IMR-90 (cell line): ENCODE results near the gene NDUFS5. TPM values are rescaled to one million over a fixed set of nuclear protein-coding genes. Genes with fewer than 3 reads are reported as not detected.
"Not testable (repeated sequence)": the region's sequence is repeated elsewhere in the genome, so short reads cannot be mapped to it uniquely, and the experiment has no call there.

Experiments used
- ATAC-seq: fragments of 200-7000 bp; cut with Tn5 transposase; 2 replicates; pipeline ENCODE4 v1.9.1; 2020; ENCODE audit warnings: low read depth, mild to moderate bottlenecking, moderate library complexity
- BruUV-seq: library from RNA; stranded (reverse); fragments of 400-500 nt; replicated peaks from 2 replicates; lab custom pipeline; 2021; lab: Mats Ljungman, UMichigan
- CTCF ChIA-PET: fragments of 300-600 bp; formaldehyde crosslinking; extraction: SDS; loops from one replicate; lab custom pipeline; 2021; ENCODE audit warnings: antibody characterized with exemption; lab: Yijun Ruan, JAX
- POLR2A ChIA-PET: fragments of 300-600 bp; sonication (Branson Sonifier 250); formaldehyde crosslinking; loops from one replicate; lab custom pipeline; 2022; ENCODE audit warnings: antibody characterized with exemption; ENCODE audit not compliant: unreplicated experiment; lab: Charles Lee
- DNase-seq: peaks from one replicate; pipeline ENCODE4 v3.0.0; 2013
- H2AFZ ChIP-seq: replicated peaks from 2 replicates; pipeline ENCODE3; 2013; ENCODE audit warnings: low read length, mild to moderate bottlenecking; ENCODE audit not compliant: poor library complexity
- H2AK5ac ChIP-seq: 2 replicates; pipeline ENCODE4 v1.6.1; 2013; ENCODE audit warnings: low read depth, low read length, inconsistent platforms
- H2AK9ac ChIP-seq: replicated peaks from 2 replicates; pipeline ENCODE3; 2013; ENCODE audit warnings: mild to moderate bottlenecking, low read depth, low read length, moderate library complexity; ENCODE audit not compliant: poor library complexity
- H2BK120ac ChIP-seq: 2 replicates; pipeline ENCODE4 v1.6.1; 2013; ENCODE audit warnings: low read depth, low read length, inconsistent platforms
- H2BK15ac ChIP-seq: 3 replicates; pipeline ENCODE4 v1.6.1; 2013; ENCODE audit warnings: low read depth, low read length, inconsistent platforms
- H2BK20ac ChIP-seq: 2 replicates; pipeline ENCODE4 v1.6.1; 2013; ENCODE audit warnings: low read depth, mild to moderate bottlenecking, inconsistent platforms, low read length, moderate library complexity
- H2BK5ac ChIP-seq: 2 replicates; pipeline ENCODE4 v1.6.1; 2013; ENCODE audit warnings: mild to moderate bottlenecking, low read depth, low read length, inconsistent platforms; ENCODE audit not compliant: poor library complexity, severe bottlenecking
- H3K14ac ChIP-seq: replicated peaks from 2 replicates; pipeline ENCODE4 v1.6.1; 2013; ENCODE audit warnings: low read depth, low read length, inconsistent platforms
- H3K18ac ChIP-seq: 2 replicates; pipeline ENCODE4 v1.6.1; 2013; ENCODE audit warnings: low read depth, low read length, control low read depth
- H3K23ac ChIP-seq: 2 replicates; pipeline ENCODE4 v1.6.1; 2013; ENCODE audit warnings: low read depth, low read length, inconsistent platforms
- H3K27ac ChIP-seq: 2 replicates; pipeline ENCODE4 v1.5.1; 2013; ENCODE audit warnings: mild to moderate bottlenecking, control low read depth, low read length; ENCODE audit not compliant: insufficient read depth
- H3K27me3 ChIP-seq: 2 replicates; pipeline ENCODE4 v1.6.1; 2013; ENCODE audit warnings: low read length; ENCODE audit not compliant: control insufficient read depth, insufficient read depth
- H3K36me3 ChIP-seq: 2 replicates; pipeline ENCODE4 v1.6.1; 2013; ENCODE audit warnings: low read length, mixed read lengths; ENCODE audit not compliant: control insufficient read depth, insufficient read depth
- H3K4ac ChIP-seq: 2 replicates; pipeline ENCODE4 v1.6.1; 2013; ENCODE audit warnings: low read depth, low read length, inconsistent platforms
- H3K4me1 ChIP-seq: 2 replicates; pipeline ENCODE4 v1.6.1; 2013; ENCODE audit warnings: low read length, mixed read lengths; ENCODE audit not compliant: control insufficient read depth, insufficient read depth
- H3K4me2 ChIP-seq: 2 replicates; pipeline ENCODE4 v1.6.1; 2013; ENCODE audit warnings: low read depth, mild to moderate bottlenecking, control low read depth, low read length, moderate library complexity
- H3K4me3 ChIP-seq: 2 replicates; pipeline ENCODE4 v1.5.1; 2013; ENCODE audit warnings: low read depth, mild to moderate bottlenecking, control low read depth, low read length, moderate library complexity; ENCODE audit not compliant: insufficient read depth
- H3K56ac ChIP-seq: 2 replicates; pipeline ENCODE4 v1.6.1; 2013; ENCODE audit warnings: low read length, inconsistent platforms; ENCODE audit not compliant: insufficient read depth; ENCODE audit errors: extremely low read depth
- H3K79me1 ChIP-seq, 2 experiments: 2 replicates each; pipeline ENCODE4 v1.6.1; 2013; ENCODE audit warnings: low read length in 2 of 2, inconsistent platforms in 1 of 2, low read depth in 1 of 2
- H3K9ac ChIP-seq: 2 replicates; pipeline ENCODE4 v1.6.1; 2013; ENCODE audit warnings: low read depth, low read length, control low read depth
- H3K9me1 ChIP-seq: 2 replicates; pipeline ENCODE4 v1.6.1; 2013; ENCODE audit warnings: low read length, inconsistent platforms; ENCODE audit not compliant: insufficient read depth
- H3K9me3 ChIP-seq: 2 replicates; pipeline ENCODE4 v1.6.1; 2013; ENCODE audit warnings: low read length; ENCODE audit not compliant: control insufficient read depth, insufficient read depth
- H4K20me1 ChIP-seq: 2 replicates; pipeline ENCODE4 v1.6.1; 2013; ENCODE audit warnings: low read length, inconsistent platforms; ENCODE audit not compliant: insufficient read depth
- H4K5ac ChIP-seq: 2 replicates; pipeline ENCODE4 v1.6.1; 2013; ENCODE audit warnings: mild to moderate bottlenecking, low read depth, low read length, control low read depth
- H4K8ac ChIP-seq, 2 experiments: 2 replicates each; pipeline ENCODE4 v1.6.1; 2013; ENCODE audit warnings: low read depth in 2 of 2, low read length in 2 of 2, control low read depth in 1 of 2, inconsistent platforms in 1 of 2
- H4K91ac ChIP-seq: 2 replicates; pipeline ENCODE4 v1.6.1; 2013; ENCODE audit warnings: low read depth, low read length, inconsistent platforms; ENCODE audit not compliant: insufficient read depth
- WGBS, 2 experiments: methylation state at CpG; one replicate each; pipeline versions ENCODE4 v1.1.5 to v1.1.7; 2013; ENCODE audit warnings: missing lambda C conversion rate in 2 of 2; ENCODE audit not compliant: insufficient read length in 1 of 2; ENCODE audit errors: extremely low coverage in 2 of 2; 5-methylcytosine and 5-hydroxymethylcytosine counted together
- dilution Hi-C: fragments of 300-500 bp; cut with HindIII; formaldehyde crosslinking; loops from one replicate; pipeline ENCODE4 v1.14.3; 2018; ENCODE audit warnings: low sequenced_read_pairs; ENCODE audit not compliant: unreplicated experiment
- in situ Hi-C: fragments of 300-500 bp; cut with MboI; formaldehyde crosslinking; loops from 3 replicates; pipeline ENCODE4 v1.14.3; 2019; ENCODE audit warnings: low sequenced_read_pairs, inconsistent platforms, mixed read lengths
- intact Hi-C: fragments of 100-400 bp; cut with micrococcal nuclease; formaldehyde crosslinking; loops from 2 replicates; pipeline ENCODE4 v1.10.0; 2022
- polyA plus RNA-seq, 3 experiments: library from polyadenylated mRNA; depleted of rRNA; stranded (reverse); fragments of >200 nt; gene quantifications; 2 replicates each; pipeline ENCODE4 v1.2.3, GENCODE V29; 2012; ENCODE audit warnings: low replicate concordance in 1 of 3
- total RNA-seq: library from RNA; depleted of rRNA; stranded (reverse); fragments of >200 nt; gene quantifications from 2 replicates; pipeline ENCODE4 v1.2.3, GENCODE V29; 2012

The NDUFS5 gene
- total and polyA plus RNA-seq, 2 of the 4 experiments (the other 2 are of a cell fraction), result 645 to 1,092 TPM

- H2AFZ ChIP-seq, H3K23ac ChIP-seq, H2BK20ac ChIP-seq, BruUV-seq, H2BK5ac ChIP-seq, H3K79me1 ChIP-seq, H3K14ac ChIP-seq, H3K4ac ChIP-seq, H3K27ac ChIP-seq, CTCF ChIA-PET, H4K5ac ChIP-seq, H3K18ac ChIP-seq, in situ Hi-C loops, H4K91ac ChIP-seq, H2BK120ac ChIP-seq, H3K9me3 ChIP-seq, H3K56ac ChIP-seq, ATAC-seq, DNase-seq, POLR2A ChIA-PET, H3K4me2 ChIP-seq, H2AK9ac ChIP-seq, H3K36me3 ChIP-seq, H3K9me1 ChIP-seq, H3K4me3 ChIP-seq, H3K9ac ChIP-seq, intact Hi-C loops, dilution Hi-C loops, H3K27me3 ChIP-seq, H4K8ac ChIP-seq, H2AK5ac ChIP-seq, H3K4me1 ChIP-seq, H4K20me1 ChIP-seq, H2BK15ac ChIP-seq: not testable (repeated sequence)
- WGBS, 2 experiments, result no CpG with 5 or more reads among the region's 1 CpG
Observed at GRCh38 chr1:38979380-38979779, 46.8 kb upstream of the NDUFS5 start.
